SK-N-SH treated with all-trans-retinoic acid at 6 μM for 48 hours (cell line): Measurements from ENCODE around the gene SNTB2.

ENCODE experiments used
- CSDC2 ChIP-seq: fragments of 250-450 bp; sonication (Bioruptor Pico); IDR thresholded peaks from 2 replicates; pipeline ENCODE4 v1.5.0; 2020; ENCODE audit warnings: mild to moderate bottlenecking, moderate library complexity
- GLIS3 ChIP-seq: fragments of 250-450 bp; sonication (Bioruptor Pico); IDR thresholded peaks from 2 replicates; pipeline ENCODE4 v1.5.0; 2020; ENCODE audit warnings: mild to moderate bottlenecking, moderate library complexity
- ISL1 ChIP-seq: fragments of 250-450 bp; sonication (Bioruptor Pico); IDR thresholded peaks from 2 replicates; pipeline ENCODE4 v2.1.2; 2022; ENCODE audit warnings: mild to moderate bottlenecking, moderate library complexity
- SNAI2 ChIP-seq: fragments of 250-450 bp; sonication (Bioruptor Pico); IDR thresholded peaks from 2 replicates; pipeline ENCODE4 v1.5.0; 2020; ENCODE audit warnings: mild to moderate bottlenecking, moderate library complexity
- TOX ChIP-seq: fragments of 250-450 bp; sonication (Bioruptor Pico); IDR thresholded peaks from 2 replicates; pipeline ENCODE4 v1.8.0; 2021; ENCODE audit warnings: mild to moderate bottlenecking, moderate library complexity, borderline replicate concordance
- ZC3H10 ChIP-seq: fragments of 250-450 bp; sonication (Bioruptor Pico); IDR thresholded peaks from 2 replicates; pipeline ENCODE4 v1.5.1; 2021; ENCODE audit warnings: mild to moderate bottlenecking, moderate library complexity
- ZFP3 ChIP-seq: fragments of 250-450 bp; sonication (Bioruptor Pico); IDR thresholded peaks from 2 replicates; pipeline ENCODE4 v1.5.0; 2020; ENCODE audit warnings: mild to moderate bottlenecking, moderate library complexity
- ZFP30 ChIP-seq: fragments of 450-650 bp; formaldehyde crosslinking; IDR thresholded peaks from 2 replicates; pipeline ENCODE4 v1.5.0; 2022; ENCODE audit warnings: mild to moderate bottlenecking, moderate library complexity
- ZNF8 ChIP-seq: fragments of 450-650 bp; formaldehyde crosslinking; IDR thresholded peaks from 2 replicates; pipeline ENCODE4 v1.5.0; 2020; ENCODE audit warnings: mild to moderate bottlenecking, moderate library complexity
- TF ChIP-seq, protein P1 (sequence below): fragments of 250-450 bp; sonication (Bioruptor Pico); IDR thresholded peaks from 2 replicates; pipeline ENCODE4 v1.5.1; 2021; ENCODE audit warnings: mild to moderate bottlenecking, moderate library complexity

DNA sequence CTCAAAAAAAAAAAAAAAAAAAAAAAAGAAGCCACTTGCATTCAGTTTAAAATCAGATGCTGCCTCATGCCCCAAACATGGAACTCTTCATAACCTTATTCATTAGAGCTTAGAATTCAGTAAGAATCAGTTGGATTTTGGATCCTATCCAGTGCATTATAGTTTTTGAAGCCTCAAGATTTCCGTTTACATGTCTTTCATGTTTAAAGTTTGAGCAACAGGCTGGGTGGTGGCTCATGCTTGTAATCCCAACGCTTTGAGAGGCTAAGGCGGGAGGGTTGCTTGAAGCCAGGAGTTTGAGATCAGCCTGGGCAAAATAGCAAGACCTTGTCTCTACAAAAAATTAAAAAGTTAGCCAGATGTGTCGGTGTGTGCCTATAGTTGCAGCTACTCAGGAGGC is 55.0 kb downstream of the SNTB2 start:
- TF ChIP-seq ZC3H10 (CRISPR knock-in tag): no peak
- TF ChIP-seq ISL1 (CRISPR knock-in tag): no peak
- TF ChIP-seq ZFP3: no peak
- TF ChIP-seq TOX (CRISPR knock-in tag): no peak
- TF ChIP-seq, protein P1, sequence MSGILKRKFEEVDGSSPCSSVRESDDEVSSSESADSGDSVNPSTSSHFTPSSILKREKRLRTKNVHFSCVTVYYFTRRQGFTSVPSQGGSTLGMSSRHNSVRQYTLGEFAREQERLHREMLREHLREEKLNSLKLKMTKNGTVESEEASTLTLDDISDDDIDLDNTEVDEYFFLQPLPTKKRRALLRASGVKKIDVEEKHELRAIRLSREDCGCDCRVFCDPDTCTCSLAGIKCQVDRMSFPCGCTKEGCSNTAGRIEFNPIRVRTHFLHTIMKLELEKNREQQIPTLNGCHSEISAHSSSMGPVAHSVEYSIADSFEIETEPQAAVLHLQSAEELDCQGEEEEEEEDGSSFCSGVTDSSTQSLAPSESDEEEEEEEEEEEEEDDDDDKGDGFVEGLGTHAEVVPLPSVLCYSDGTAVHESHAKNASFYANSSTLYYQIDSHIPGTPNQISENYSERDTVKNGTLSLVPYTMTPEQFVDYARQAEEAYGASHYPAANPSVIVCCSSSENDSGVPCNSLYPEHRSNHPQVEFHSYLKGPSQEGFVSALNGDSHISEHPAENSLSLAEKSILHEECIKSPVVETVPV (CRISPR knock-in tag): no peak
- TF ChIP-seq CSDC2 (CRISPR knock-in tag): no peak
- no peak for TF ChIP-seq ZFP30
- no peak for TF ChIP-seq SNAI2
- TF ChIP-seq GLIS3 (CRISPR knock-in tag): no peak
- TF ChIP-seq ZNF8 (CRISPR knock-in tag): no peak
